Testis (tissue), 3 donors: ENCODE data around the gene MAP4. TPM values are rescaled to one million over a fixed set of nuclear protein-coding genes. Genes with fewer than 3 reads are reported as not detected.

Experiments
- DNase-seq: peaks from one replicate; pipeline ENCODE4 v3.0.0-alpha.2; 2019
- H3K27ac ChIP-seq, 2 donors: fragments of 200-600 bp; sonication (generic); one replicate each; pipeline ENCODE4 v1.5.1; 2019
- H3K27me3 ChIP-seq: fragments of 200-600 bp; sonication (generic); one replicate; pipeline ENCODE4 v1.5.1; 2019
- H3K36me3 ChIP-seq: fragments of 200-600 bp; sonication (generic); one replicate; pipeline ENCODE4 v1.5.1; 2017; ENCODE audit warnings: low read depth; ENCODE audit errors: missing control alignments
- H3K4me1 ChIP-seq: fragments of 200-600 bp; sonication (generic); one replicate; pipeline ENCODE4 v1.5.1; 2019
- H3K4me3 ChIP-seq, 2 donors: fragments of 200-600 bp; sonication (generic); one replicate each; pipeline ENCODE4 v1.5.1; 2017 to 2019
- H3K9me3 ChIP-seq: fragments of 200-600 bp; sonication (generic); one replicate; pipeline ENCODE4 v1.5.1; 2017
- CTCF ChIP-seq, 3 experiments: fragments of 450-650 bp in 2 of 3; fragments of 200-600 bp in 1 of 3; sonication (generic) in 1 of 3; IDR thresholded peaks; one replicate each; pipeline ENCODE4 v1.5.1; 2016 to 2019; ENCODE audit warnings: antibody characterized with exemption in 3 of 3, mild to moderate bottlenecking in 2 of 3, moderate library complexity in 1 of 3
- POLR2A ChIP-seq: fragments of 450-650 bp; IDR thresholded peaks from one replicate; pipeline ENCODE4 v1.6.1; 2017; ENCODE audit warnings: antibody characterized with exemption, mild to moderate bottlenecking, moderate library complexity
- WGBS, 2 donors: methylation state at CpG; one replicate each; pipeline ENCODE4 v1.1.5; 2018; 5-methylcytosine and 5-hydroxymethylcytosine counted together
- intact Hi-C: fragments of 100-400 bp; cut with DNase I; formaldehyde crosslinking; loops from one replicate; pipeline ENCODE4 v1.15.1; 2023; ENCODE audit warnings: low total_unique reads
- polyA plus RNA-seq: library from polyadenylated mRNA; stranded (reverse); fragments of 350-450 nt; fragmentation: Illumina TruSeq; extraction: RNeasy Lipid Tissue Mini Kit (QIAGEN cat#74804); gene quantifications from one replicate; pipeline ENCODE4 v1.2.3, GENCODE V29; 2014; ENCODE audit warnings: low read depth, low replicate concordance; ENCODE audit not compliant: insufficient read depth
- total RNA-seq, 2 donors: library from RNA; depleted of rRNA; stranded (reverse); fragments of >200 nt; gene quantifications; one replicate each; pipeline ENCODE4 v1.2.3, GENCODE V29; 2016

Gene MAP4
- total and polyA plus RNA-seq, 3 donors from 2014 or later: 195 to 241 (median 226) TPM

- Histone ChIP-seq H3K4me3 (no peak overlapping the region), H3K36me3 (no peaks in the 10 kb centered on the region), H3K27ac (no peak overlapping the region), H3K4me1 (peaks cover 10% of the 10 kb centered on the region), H3K27me3 (no peaks in the 10 kb centered on the region), H3K9me3 (no peaks in the 10 kb centered on the region)
- no peak for DNase-seq
- TF ChIP-seq POLR2A: no peak
- no peak for TF ChIP-seq CTCF (IDR thresholded peaks at IDR 0.05)
- 75 to 80% methylated on average over 5 of the region's 5 CpGs for WGBS, 2 donors
- intact Hi-C loops: no loop called here
These were observed 65.6 kb downstream of the MAP4 start for GRCh38 chr3:47950453-47951169.

GRCh38 chr3:47949979-47950378, 66.2 kb downstream of the MAP4 start:
- no peak for DNase-seq
- Histone ChIP-seq H3K36me3 (no peaks in the 10 kb centered on the region), H3K9me3 (no peaks in the 10 kb centered on the region), H3K27ac (no peak overlapping the region), H3K4me1 (peaks cover 8% of the 10 kb centered on the region), H3K4me3 (no peak overlapping the region), H3K27me3 (no peaks in the 10 kb centered on the region)
- no peak for TF ChIP-seq CTCF (IDR thresholded peaks at IDR 0.05)
- no peak for TF ChIP-seq POLR2A
- intact Hi-C loops: no loop called here
- 92% methylated on average over 3 of the region's 3 CpGs for WGBS, 2 donors

- no peak overlapping the region for H3K4me3 ChIP-seq
- no peak overlapping the region for H3K27ac ChIP-seq
- no peaks in the 10 kb centered on the region for H3K9me3 ChIP-seq
- intact Hi-C loops: no loop called here
- 35 to 75% methylated on average over 1 of the region's 1 CpG for WGBS, 2 donors
- no peaks in the 10 kb centered on the region for H3K36me3 ChIP-seq
- TF ChIP-seq POLR2A (no peak), CTCF (IDR thresholded peaks at IDR 0.05) (no peak)
- DNase-seq: no peak
- H3K4me1 ChIP-seq: peaks cover 6% of the 10 kb centered on the region
- no peaks in the 10 kb centered on the region for H3K27me3 ChIP-seq
These were observed 76.0 kb downstream of the MAP4 start for GRCh38 chr3:47940232-47940631.

- H3K27ac ChIP-seq: no peak overlapping the region
- 91 to 93% methylated on average over 5 of the region's 5 CpGs for WGBS, 2 donors
- H3K4me3 ChIP-seq: no peak overlapping the region
- H3K4me1 ChIP-seq: no peaks in the 10 kb centered on the region
- no peaks in the 10 kb centered on the region for H3K27me3 ChIP-seq
- intact Hi-C loops: no loop called here
- TF ChIP-seq CTCF (IDR thresholded peaks at IDR 0.05) (no peak), POLR2A (no peak)
- DNase-seq: no peak
- H3K9me3 ChIP-seq: no peaks in the 10 kb centered on the region
- no peaks in the 10 kb centered on the region for H3K36me3 ChIP-seq
These were observed 83.8 kb downstream of the MAP4 start for GRCh38 chr3:47932421-47932820.

- intact Hi-C loops: no loop called here
- Histone ChIP-seq H3K27me3 (no peaks in the 10 kb centered on the region), H3K4me1 (no peaks in the 10 kb centered on the region), H3K27ac (no peak overlapping the region), H3K9me3 (no peaks in the 10 kb centered on the region), H3K36me3 (no peaks in the 10 kb centered on the region), H3K4me3 (no peak overlapping the region)
- TF ChIP-seq POLR2A (no peak), CTCF (IDR thresholded peaks at IDR 0.05) (no peak)
- 93% methylated on average over 4 of the region's 4 CpGs for WGBS, 2 donors
- DNase-seq: no peak
These were observed 85.2 kb downstream of the MAP4 start for GRCh38 chr3:47930979-47931378.
